Measurements from ENCODE around the gene SPDYE18. TPM values are rescaled to one million over a fixed set of nuclear protein-coding genes. Genes with fewer than 3 reads are reported as not detected.
"Not testable (repeated sequence)": the region's sequence is repeated elsewhere in the genome, so short reads cannot be mapped to it uniquely, and the experiment has no call there.

The SPDYE18 gene, protein sequence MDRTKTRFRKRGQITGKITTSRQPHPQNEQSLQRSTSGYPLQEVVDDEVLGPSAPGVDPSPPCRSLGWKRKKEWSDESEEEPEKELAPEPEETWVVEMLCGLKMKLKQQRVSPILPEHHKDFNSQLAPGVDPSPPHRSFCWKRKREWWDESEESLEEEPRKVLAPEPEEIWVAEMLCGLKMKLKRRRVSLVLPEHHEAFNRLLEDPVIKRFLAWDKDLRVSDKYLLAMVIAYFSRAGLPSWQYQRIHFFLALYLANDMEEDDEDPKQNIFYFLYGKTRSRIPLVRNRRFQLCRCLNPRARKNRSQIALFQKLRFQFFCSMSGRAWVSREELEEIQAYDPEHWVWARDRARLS
- not detected for total RNA-seq (2021; ENCODE audit: unreplicated experiment)
- 0.23 TPM for polyA plus RNA-seq (2012; ENCODE audit: insufficient read length)
- percentile 27 among the genes with signal in this experiment for Bru-seq, nascent RNA
- BruChase-seq, experiment 1, labeled RNA remaining after a 2-hour chase, result percentile 24 among the genes with signal in this experiment
- percentile 24 among the genes with signal in this experiment for BruChase-seq, experiment 2, labeled RNA remaining after a 6-hour chase
- long read RNA-seq, partial matches to known transcripts, result 0 of 2 reads
- long read RNA-seq, other reads (novel, unspliced or antisense), result 2 of 2 reads

DNA sequence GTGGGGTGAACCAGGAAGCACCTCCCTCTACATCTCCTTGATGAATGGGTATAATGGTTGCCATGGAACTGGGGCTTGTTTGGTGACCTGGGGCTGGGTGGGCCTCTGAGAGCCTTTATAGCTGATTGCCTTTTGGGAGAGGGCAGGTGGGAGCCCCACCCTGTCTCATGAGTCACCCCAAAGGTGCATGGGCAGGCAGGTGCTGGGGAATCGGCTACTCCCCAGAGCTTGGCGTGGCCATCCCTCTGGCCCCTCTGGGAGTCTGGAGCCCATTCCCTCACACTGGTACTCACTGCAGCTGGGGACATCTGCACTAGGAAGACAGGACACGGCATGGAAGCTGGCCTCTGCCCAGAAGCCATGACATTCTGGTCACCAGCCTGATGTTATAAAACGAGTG lies at the start of gene SPDYE18:
SPDYE18 (minus strand) TSS at position 2 of the 400 bp plus-strand sequence. CDS start 2,046 bp downstream, outside the sequence.
- H3K4me1 ChIP-seq (ENCODE audit: control insufficient read depth, insufficient read depth, low read length); DNase-seq (ENCODE audit: low read depth, low spot score); CTCF ChIA-PET; in situ Hi-C loops (cut with HindIII; ENCODE audit: low pct_unique_long_range_greater_than_20kb, low sequenced_read_pairs); POLR2A ChIA-PET; H3K36me3 ChIP-seq (ENCODE audit: control insufficient read depth, insufficient read depth, low read length); H3K4me3 ChIP-seq (ENCODE audit: low read depth in 2 of 2, low read length in 2 of 2); H3K27me3 ChIP-seq (ENCODE audit: control insufficient read depth, insufficient read depth, low read length); H3K9me3 ChIP-seq (ENCODE audit: control insufficient read depth, insufficient read depth, low read depth, low read length); H3K27ac ChIP-seq (ENCODE audit: low read length); intact Hi-C loops (cut with micrococcal nuclease; ENCODE audit: unreplicated experiment); BruUV-seq (replicated peaks): not testable (repeated sequence)
- 0 out of 2 replicates have a peak, but pooled peaks have one; percentile 12 for ATAC-seq

DNA sequence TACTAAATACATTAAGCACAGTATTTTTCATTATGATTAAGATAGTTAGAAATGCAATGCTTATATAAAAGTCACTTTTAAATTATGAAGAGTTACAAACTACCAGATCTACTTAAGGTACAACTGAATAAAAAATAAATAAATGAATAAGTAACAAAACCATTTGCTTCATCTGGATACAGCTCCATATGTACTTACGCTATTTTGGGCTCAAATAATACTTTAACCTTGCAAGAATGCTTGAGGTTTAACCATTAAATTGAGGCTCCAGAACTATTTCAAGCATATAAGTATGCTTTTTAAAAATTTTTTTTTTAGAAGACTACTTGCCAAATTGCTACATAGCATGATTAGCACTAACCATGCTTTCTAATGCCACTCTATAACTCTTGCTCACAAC lies 46.0 kb upstream of the SPDYE18 start:
- H3K27ac ChIP-seq (ENCODE audit: low read length); H3K4me3 ChIP-seq (ENCODE audit: low read depth in 2 of 2, low read length in 2 of 2); intact Hi-C loops (cut with micrococcal nuclease; ENCODE audit: unreplicated experiment); H3K4me1 ChIP-seq (ENCODE audit: control insufficient read depth, insufficient read depth, low read length); CTCF ChIA-PET; H3K9me3 ChIP-seq (ENCODE audit: control insufficient read depth, insufficient read depth, low read depth, low read length); H3K36me3 ChIP-seq (ENCODE audit: control insufficient read depth, insufficient read depth, low read length); BruUV-seq (replicated peaks); in situ Hi-C loops (cut with HindIII; ENCODE audit: low pct_unique_long_range_greater_than_20kb, low sequenced_read_pairs); POLR2A ChIA-PET; ATAC-seq; DNase-seq (ENCODE audit: low read depth, low spot score); H3K27me3 ChIP-seq (ENCODE audit: control insufficient read depth, insufficient read depth, low read length): not testable (repeated sequence)

DNA sequence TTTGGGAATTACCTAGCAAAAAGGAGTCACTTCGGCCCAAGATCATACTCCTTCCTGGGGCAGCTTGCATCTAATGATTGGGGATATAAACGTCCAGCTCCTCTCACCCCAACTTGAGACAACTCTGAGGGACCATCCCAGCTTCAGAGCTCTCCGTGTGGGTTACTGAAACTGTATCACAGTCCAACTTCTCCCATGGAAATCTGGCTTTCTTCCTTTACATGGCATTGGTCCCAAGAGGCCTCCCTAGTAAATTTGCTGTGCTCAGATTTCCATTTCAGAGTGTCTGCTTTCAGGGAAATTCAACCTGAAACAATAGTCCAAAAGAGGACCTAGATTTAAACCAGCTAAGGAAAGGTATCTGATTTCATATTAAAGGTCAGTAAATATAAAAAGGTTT lies 45.3 kb upstream of the SPDYE18 start:
- intact Hi-C loops (cut with micrococcal nuclease; ENCODE audit: unreplicated experiment); H3K36me3 ChIP-seq (ENCODE audit: control insufficient read depth, insufficient read depth, low read length); H3K27me3 ChIP-seq (ENCODE audit: control insufficient read depth, insufficient read depth, low read length); H3K4me1 ChIP-seq (ENCODE audit: control insufficient read depth, insufficient read depth, low read length); DNase-seq (ENCODE audit: low read depth, low spot score); CTCF ChIA-PET; H3K4me3 ChIP-seq (ENCODE audit: low read depth in 2 of 2, low read length in 2 of 2); POLR2A ChIA-PET; in situ Hi-C loops (cut with HindIII; ENCODE audit: low pct_unique_long_range_greater_than_20kb, low sequenced_read_pairs); H3K9me3 ChIP-seq (ENCODE audit: control insufficient read depth, insufficient read depth, low read depth, low read length); H3K27ac ChIP-seq (ENCODE audit: low read length); ATAC-seq; BruUV-seq (replicated peaks): not testable (repeated sequence)

DNA sequence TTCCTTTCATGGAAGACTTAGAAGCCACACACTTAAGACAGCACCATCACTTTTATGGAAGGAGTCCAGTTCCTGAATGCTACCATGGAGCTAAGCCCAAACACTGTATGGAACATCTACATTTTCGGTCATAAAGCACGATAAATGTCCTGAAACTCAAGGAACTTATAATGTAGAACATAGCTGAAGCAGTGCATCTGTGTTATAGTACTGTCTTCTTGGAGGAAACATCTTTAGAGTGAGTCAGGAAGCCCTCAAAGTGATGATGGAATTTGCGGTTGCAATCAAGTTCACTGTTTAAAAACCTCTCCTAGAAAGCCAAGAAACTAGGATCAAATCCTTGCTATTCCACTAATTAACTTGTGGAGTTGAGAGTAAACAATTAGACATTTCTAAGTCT lies 43.5 kb upstream of the SPDYE18 start:
- BruUV-seq (replicated peaks); intact Hi-C loops (cut with micrococcal nuclease; ENCODE audit: unreplicated experiment); H3K4me1 ChIP-seq (ENCODE audit: control insufficient read depth, insufficient read depth, low read length); H3K9me3 ChIP-seq (ENCODE audit: control insufficient read depth, insufficient read depth, low read depth, low read length); H3K36me3 ChIP-seq (ENCODE audit: control insufficient read depth, insufficient read depth, low read length); in situ Hi-C loops (cut with HindIII; ENCODE audit: low pct_unique_long_range_greater_than_20kb, low sequenced_read_pairs); H3K27ac ChIP-seq (ENCODE audit: low read length); DNase-seq (ENCODE audit: low read depth, low spot score); H3K27me3 ChIP-seq (ENCODE audit: control insufficient read depth, insufficient read depth, low read length); H3K4me3 ChIP-seq (ENCODE audit: low read depth in 2 of 2, low read length in 2 of 2); CTCF ChIA-PET; POLR2A ChIA-PET; ATAC-seq: not testable (repeated sequence)

DNA sequence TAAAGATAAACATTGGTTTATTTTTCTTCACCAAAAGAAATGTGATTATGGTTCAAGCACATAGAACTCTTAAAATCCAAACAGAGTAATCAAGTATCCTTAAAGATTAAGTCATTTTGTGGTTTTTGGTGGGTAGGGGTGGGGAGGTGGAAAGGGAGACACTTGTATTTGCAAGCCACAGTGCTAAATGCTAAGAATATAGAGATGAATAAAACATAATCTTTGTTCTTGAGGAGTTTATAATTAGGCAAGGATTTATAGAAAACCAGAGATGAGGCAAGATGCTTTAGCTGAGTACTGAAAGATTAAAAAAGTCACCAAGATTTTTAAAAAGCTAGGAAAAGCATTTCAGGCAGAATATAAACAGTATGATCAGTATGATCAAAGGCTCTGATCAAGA lies 40.3 kb upstream of the SPDYE18 start:
- in situ Hi-C loops (cut with HindIII; ENCODE audit: low pct_unique_long_range_greater_than_20kb, low sequenced_read_pairs); ATAC-seq; BruUV-seq (replicated peaks); H3K4me3 ChIP-seq (ENCODE audit: low read depth in 2 of 2, low read length in 2 of 2); H3K27me3 ChIP-seq (ENCODE audit: control insufficient read depth, insufficient read depth, low read length); CTCF ChIA-PET; intact Hi-C loops (cut with micrococcal nuclease; ENCODE audit: unreplicated experiment); H3K27ac ChIP-seq (ENCODE audit: low read length); H3K4me1 ChIP-seq (ENCODE audit: control insufficient read depth, insufficient read depth, low read length); DNase-seq (ENCODE audit: low read depth, low spot score); H3K9me3 ChIP-seq (ENCODE audit: control insufficient read depth, insufficient read depth, low read depth, low read length); H3K36me3 ChIP-seq (ENCODE audit: control insufficient read depth, insufficient read depth, low read length); POLR2A ChIA-PET: not testable (repeated sequence)

DNA sequence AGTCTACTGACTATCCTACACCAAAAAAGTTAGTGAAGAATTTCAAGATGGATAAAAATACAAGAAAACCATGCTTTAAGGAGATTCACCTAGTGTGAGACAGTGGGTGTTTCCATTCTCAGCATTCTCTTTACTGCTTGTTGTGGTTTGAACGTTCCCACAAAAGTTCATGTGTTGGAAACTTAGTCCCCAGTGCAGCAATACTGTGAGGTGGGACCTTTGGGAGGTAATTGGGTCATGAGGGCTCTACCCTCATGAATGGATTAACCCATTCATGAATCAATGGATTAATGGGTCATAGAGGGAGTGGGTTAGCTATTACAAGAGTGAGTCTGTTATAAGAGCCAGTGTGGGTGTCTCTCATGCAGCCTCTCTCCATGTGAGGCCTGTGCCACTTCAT lies 38.8 kb upstream of the SPDYE18 start:
- H3K27ac ChIP-seq (ENCODE audit: low read length); BruUV-seq (replicated peaks); intact Hi-C loops (cut with micrococcal nuclease; ENCODE audit: unreplicated experiment); CTCF ChIA-PET; DNase-seq (ENCODE audit: low read depth, low spot score); H3K4me1 ChIP-seq (ENCODE audit: control insufficient read depth, insufficient read depth, low read length); H3K9me3 ChIP-seq (ENCODE audit: control insufficient read depth, insufficient read depth, low read depth, low read length); ATAC-seq; H3K4me3 ChIP-seq (ENCODE audit: low read depth in 2 of 2, low read length in 2 of 2); POLR2A ChIA-PET; in situ Hi-C loops (cut with HindIII; ENCODE audit: low pct_unique_long_range_greater_than_20kb, low sequenced_read_pairs); H3K36me3 ChIP-seq (ENCODE audit: control insufficient read depth, insufficient read depth, low read length); H3K27me3 ChIP-seq (ENCODE audit: control insufficient read depth, insufficient read depth, low read length): not testable (repeated sequence)

DNA sequence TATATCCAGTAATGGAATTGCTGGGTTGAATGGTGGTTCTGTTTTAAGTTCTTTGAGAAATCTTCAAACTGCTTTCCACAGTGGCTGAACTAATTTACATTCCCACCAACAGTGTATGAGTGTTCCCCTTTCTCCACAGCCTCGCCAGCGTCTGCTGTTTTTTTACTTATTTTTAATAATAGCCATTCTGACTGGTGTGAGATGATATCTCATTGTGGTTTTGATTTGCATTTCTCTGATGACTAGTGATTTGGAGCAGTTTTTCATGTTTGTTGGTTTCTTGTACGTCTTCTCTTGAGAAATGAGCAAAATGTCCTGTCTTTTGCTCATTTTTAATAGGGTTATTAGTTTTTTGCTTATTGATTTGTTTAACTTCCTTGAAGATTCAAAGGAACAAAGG lies 38.1 kb upstream of the SPDYE18 start:
- in situ Hi-C loops (cut with HindIII; ENCODE audit: low pct_unique_long_range_greater_than_20kb, low sequenced_read_pairs); H3K4me3 ChIP-seq (ENCODE audit: low read depth in 2 of 2, low read length in 2 of 2); H3K4me1 ChIP-seq (ENCODE audit: control insufficient read depth, insufficient read depth, low read length); ATAC-seq; H3K9me3 ChIP-seq (ENCODE audit: control insufficient read depth, insufficient read depth, low read depth, low read length); CTCF ChIA-PET; BruUV-seq (replicated peaks); DNase-seq (ENCODE audit: low read depth, low spot score); H3K27ac ChIP-seq (ENCODE audit: low read length); POLR2A ChIA-PET; H3K36me3 ChIP-seq (ENCODE audit: control insufficient read depth, insufficient read depth, low read length); intact Hi-C loops (cut with micrococcal nuclease; ENCODE audit: unreplicated experiment); H3K27me3 ChIP-seq (ENCODE audit: control insufficient read depth, insufficient read depth, low read length): not testable (repeated sequence)
